Mesenchymal stem cell (in vitro differentiated cells and primary cell): ENCODE results near the gene NBPF11. TPM values are rescaled to one million over a fixed set of nuclear protein-coding genes. Genes with fewer than 3 reads are reported as not detected.

Experiments used
- small RNA-seq: library from polyadenylated mRNA; stranded (forward); fragments of <200 nt; extraction: miRNeasy Mini kit (QIAGEN cat#:217004); gene quantifications from one replicate; pipeline ENCODE3, GENCODE V24; 2013; ENCODE audit warnings: low read depth

NBPF11 gene

Small RNA genes within 50 kb of the gene (small RNA-seq; reads per million reads assigned to genes)
- gene RNA5SP57 = not detected
